HG02610 (cell line): ENCODE results near the gene NEU2.

Experiments used
- ATAC-seq: cut with Tn5 transposase; IDR thresholded peaks from one replicate; pipeline ENCODE4 v1.9.1; 2021; ENCODE audit warnings: mild to moderate bottlenecking, moderate library complexity; ENCODE audit not compliant: unreplicated experiment

NEU2 gene

GRCh38 chr2:233032551-233033320, at the start of gene NEU2:
TSS of gene NEU2 (plus strand) at chr2:233032672. CDS start at chr2:233032672, 0 bp downstream.
- no peak for ATAC-seq

DNA sequence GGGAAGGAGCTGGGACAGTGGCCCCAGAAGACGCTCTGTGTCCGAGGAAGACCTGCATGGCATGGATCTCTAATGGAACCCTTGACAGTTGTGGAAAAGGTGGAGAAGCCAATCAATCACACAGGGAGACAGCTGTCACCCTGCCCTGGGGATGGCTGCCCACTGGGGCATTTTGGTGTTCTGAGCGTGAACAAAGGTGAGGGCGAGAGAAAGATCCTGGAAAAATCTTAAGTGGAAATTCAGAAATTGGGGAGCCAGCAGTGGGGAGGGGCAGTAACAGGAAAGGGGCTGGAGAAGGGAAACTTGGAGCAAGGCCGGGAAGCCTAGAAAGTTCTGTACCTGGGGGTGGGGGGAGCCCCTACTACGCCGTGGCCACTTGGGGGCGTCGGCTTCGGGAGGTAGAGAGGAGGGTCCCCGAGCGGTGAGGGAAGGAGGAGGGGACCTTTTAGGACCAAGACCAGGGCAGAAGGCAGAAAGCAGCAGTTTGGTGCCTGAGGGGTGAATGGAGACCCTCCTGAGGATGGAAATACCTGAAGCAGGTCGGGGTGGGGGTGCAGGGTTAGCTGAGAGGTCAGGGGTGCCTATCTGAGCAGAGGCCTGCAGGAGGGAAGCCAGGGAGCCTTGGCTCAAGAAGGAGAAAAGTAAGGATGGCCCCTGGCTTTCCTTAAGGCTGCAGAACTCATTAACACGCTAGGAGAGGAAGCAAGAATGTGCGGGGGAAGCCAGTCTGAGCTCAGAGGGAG, 49.4 kb upstream of the NEU2 start:
- ATAC-seq, result no peak

GRCh38 chr2:232983669-232984140, 48.8 kb upstream of the NEU2 start:
- ATAC-seq, result no peak

DNA sequence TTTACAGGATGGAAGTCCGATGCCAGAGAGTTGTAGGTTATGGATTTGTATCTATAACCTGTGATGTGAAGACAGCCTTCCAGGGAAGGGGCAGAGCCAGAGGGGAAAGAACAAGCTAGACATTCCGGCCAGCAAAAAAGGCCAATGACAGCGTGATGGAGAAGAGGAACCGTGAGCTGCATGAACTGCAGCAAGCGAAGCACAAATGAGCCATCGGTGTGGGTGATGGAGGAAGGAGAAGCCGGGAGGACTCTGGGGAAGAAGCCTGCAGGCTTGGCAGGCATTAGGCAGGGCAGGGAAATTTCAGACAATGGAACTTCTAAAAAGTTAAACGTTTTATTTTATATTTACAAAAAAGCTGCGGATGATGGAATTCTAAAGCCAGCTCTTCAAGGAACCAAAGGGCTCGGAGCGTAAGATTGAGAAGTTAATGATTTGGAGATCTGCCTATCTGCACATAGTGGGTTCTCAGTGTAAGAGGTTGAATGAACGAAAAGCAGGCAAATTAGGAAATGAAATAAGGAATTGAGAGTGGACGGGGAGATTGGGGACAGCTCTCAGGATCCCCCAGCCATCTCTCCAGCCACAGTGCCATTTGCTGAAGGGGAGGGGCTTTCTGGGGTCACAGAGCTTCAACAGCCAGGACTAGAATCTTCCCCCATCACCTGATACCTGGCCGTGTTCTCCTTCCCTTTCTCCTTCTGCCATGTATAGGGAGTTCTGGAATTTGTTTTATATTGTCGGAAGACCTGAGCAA, 47.8 kb upstream of the NEU2 start:
- no peak for ATAC-seq

DNA sequence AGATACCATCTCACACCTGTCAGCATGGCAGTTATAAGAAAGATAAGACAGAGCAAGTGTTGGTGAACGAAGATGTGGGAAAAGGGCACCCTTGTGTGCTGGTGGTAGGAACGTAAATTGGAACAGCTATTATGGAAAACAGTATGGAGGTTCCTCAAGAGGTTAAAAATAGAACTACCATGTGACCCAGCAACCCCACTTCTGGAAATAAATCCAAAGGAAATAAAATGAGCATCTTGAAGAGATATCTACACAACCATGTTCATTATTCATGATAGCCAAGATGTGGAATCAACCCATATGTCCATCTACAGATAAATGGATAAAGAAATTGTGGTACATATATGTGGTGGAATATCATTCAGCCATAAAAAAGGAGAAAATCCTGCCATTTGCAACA, 46.3 kb upstream of the NEU2 start:
- no peak for ATAC-seq

- ATAC-seq, result no peak
Observed at GRCh38 chr2:232993231-232993821, 39.1 kb upstream of the NEU2 start.

- ATAC-seq, result no peak
Observed at GRCh38 chr2:232994446-232994845, 38.0 kb upstream of the NEU2 start.

- no peak for ATAC-seq
Observed at GRCh38 chr2:232997749-232998665, 34.5 kb upstream of the NEU2 start.

DNA sequence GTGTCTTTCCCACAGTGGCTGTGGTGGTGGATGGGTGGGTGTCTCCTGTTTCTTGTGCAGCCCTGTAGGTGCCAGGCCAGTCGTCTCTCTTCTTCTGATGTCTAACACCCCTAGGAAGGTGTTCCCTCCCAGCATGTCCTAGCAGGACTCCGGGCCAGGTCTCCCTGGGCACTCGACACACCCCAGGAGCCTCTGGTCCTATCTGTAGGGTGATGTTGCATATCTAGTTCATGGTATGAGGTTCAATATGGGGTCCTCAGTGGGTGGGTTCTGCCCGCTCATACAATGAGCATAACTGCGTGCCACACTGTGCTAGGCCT, 33.8 kb upstream of the NEU2 start:
- ATAC-seq, result no peak

DNA sequence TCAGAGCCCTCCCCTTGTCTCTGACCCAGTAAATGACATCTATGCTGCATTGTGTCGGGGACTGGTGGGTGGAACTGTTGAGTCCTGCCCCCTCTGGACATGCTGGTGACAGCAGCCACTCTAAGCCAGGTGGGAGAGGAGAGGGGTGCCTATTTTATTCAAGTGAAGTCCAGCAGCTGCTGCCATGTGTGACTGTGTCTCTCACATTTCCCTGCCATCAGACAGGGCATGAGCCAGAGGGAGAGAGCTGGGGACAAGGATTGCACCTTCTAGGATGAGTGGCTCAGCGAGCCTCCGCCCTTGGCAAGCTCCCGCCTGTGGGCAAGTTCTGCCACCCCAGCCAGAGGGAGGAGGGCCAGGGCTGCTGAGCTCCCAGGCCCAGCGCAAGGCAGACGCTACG, 33.1 kb upstream of the NEU2 start:
- no peak for ATAC-seq

DNA sequence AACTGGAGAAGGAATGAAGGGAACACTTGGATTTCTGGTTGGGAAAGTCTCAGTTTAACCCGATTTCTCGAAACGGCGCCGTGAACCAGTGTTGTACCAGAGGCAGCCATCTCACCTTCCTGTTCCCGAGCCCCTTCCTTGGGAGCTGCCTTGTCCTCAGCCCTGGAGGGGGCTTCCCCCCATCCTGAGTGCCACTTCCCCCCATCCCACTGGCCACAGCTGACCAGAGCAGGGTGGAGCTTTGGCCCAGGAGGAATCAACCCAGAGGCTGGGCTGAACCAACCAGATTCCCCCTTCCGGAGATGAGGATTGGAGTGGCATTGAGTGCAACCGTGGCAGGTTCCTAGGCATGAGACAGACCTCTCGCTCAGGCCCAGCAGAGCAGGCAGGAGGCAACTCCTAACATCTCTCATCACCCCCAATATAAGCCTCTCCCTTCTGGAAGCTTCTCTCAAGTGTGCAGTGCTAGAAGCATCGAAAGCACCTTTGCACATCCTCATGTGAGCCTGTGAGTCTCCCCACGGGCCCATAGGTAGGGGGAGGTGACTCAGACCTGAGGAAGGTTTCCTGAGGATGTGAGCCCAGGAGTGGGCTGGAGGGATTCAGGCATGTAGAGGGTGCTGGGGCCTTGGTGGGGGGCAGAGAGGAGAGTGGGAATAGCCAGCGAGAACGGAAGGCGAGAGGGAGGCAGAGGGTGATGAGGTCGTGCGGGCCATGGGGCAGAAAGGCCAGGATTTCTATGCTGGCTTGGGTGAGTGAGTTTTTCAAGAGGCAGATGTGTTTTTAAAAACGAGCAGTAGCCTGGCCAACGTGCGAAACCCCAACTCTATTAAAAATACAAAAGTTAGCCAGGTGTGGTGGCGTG, 31.4 kb upstream of the NEU2 start:
- no peak for ATAC-seq

GRCh38 chr2:233002829-233003657, 29.4 kb upstream of the NEU2 start:
- no peak for ATAC-seq

DNA sequence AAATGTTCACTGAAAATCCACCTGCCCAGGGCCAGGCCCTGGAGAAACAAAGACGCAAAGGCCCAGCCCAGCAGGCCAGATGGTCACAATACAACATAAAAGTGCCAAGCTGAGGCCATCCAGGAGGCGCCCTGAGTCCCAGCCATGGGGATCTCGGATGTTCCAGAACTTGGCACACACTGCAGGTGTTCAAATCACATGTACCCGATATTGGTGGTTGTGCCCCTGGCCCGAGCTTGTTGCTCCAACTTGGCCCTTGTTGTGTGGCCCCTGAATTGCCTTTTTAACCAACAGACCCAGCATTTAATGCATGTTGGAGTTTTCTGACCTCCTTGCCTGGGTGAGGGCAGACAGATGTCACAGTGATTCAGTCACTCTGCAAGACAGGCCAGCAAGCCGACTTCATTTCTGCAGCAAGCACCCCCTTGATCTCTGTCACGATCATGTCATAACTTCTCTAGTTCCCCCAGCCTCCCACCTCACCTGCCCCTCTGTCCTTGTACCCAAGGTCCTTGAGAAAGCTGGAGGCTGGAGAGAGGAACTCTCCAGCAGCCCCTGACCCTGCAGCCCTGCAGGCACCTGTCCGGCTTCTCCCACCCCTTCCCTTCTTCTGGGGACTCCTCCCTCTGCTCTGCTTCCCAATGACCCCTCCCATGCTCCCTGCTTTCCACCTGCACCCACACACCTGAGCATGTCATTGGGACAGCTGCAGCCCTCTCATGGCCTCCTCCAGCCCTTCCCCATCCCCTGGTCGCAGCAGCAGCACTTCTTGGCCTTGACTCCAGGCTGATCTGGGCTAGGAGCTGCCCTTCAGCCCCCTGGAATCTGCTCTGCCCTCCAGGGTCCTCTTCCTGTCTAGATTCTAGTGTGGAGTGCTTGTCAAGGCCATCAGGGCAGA, 28.6 kb upstream of the NEU2 start:
- ATAC-seq, result no peak

GRCh38 chr2:233005096-233005495, 27.4 kb upstream of the NEU2 start:
- ATAC-seq, result no peak

- ATAC-seq, result no peak
Observed at GRCh38 chr2:233006648-233007047, 25.8 kb upstream of the NEU2 start.

DNA sequence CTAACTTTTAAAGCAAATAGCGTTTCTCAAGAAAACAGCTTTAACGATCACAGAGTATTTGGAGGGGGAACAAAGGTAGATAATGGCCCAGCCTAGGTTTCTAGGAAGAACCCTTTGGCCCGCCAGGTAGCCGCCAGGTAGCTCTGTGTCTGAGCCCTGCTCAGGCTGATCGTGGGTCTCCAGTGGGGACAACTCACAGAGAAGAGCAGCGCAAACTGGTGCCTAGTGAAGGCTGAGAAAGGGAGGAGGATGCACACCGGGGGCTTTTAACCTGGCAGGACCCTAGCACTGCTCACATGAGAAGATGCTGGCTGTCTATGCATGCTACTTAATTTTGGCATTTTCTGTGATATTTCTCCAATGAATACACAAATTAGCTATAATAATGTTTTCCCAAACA, 25.2 kb upstream of the NEU2 start:
- no peak for ATAC-seq

DNA sequence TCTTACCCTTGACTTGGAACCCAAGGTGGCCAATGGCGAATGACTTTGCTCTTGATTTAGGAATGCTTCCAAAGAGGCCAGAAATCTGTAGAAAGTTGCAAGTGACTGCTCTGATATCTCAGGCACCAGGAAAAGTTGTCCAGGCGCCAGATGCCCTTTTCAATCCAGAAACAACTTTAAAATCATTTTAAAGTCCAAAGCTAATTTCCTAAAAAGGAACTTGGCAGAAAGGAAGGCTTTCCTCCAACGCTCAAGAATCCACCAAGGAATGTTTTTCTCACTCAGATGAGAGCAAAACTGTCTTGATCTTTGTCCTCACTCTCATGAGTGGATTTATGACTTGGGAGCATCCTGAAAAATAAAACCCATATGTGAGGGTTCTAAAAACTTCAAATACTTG, 24.7 kb upstream of the NEU2 start:
- ATAC-seq, result no peak
